Renal cortical epithelial cell (primary cell): ENCODE data around the gene STT3B. TPM values are rescaled to one million over a fixed set of nuclear protein-coding genes. Genes with fewer than 3 reads are reported as not detected.

Experiments
- DNase-seq: peaks from one replicate; pipeline ENCODE4 v3.0.0-alpha.2; 2011; ENCODE audit warnings: low read depth
- total RNA-seq: library from RNA; depleted of rRNA; stranded (reverse); fragments of >200 nt; gene quantifications from 2 replicates; pipeline ENCODE4 v1.2.3, GENCODE V29; 2014

STT3B gene
- total RNA-seq, 1 donor from 2014 or later, result 176 TPM

GRCh38 chr3:31516757-31517156 lies 16.0 kb upstream of the STT3B start:
- no peak for DNase-seq

GRCh38 chr3:31521468-31521867 lies 11.3 kb upstream of the STT3B start:
- no peak for DNase-seq

GRCh38 chr3:31522152-31522551 lies 10.6 kb upstream of the STT3B start:
- DNase-seq, result no peak

- DNase-seq, result no peak
Observed at GRCh38 chr3:31523543-31523942, 9.2 kb upstream of the STT3B start.

- DNase-seq, result no peak
Observed at GRCh38 chr3:31525532-31525931, 7.2 kb upstream of the STT3B start.

GRCh38 chr3:31529421-31529820 lies 3.3 kb upstream of the STT3B start:
- no peak for DNase-seq

GRCh38 chr3:31530039-31530959 lies 2.4 kb upstream of the STT3B start:
- DNase-seq, result no peak

DNA sequence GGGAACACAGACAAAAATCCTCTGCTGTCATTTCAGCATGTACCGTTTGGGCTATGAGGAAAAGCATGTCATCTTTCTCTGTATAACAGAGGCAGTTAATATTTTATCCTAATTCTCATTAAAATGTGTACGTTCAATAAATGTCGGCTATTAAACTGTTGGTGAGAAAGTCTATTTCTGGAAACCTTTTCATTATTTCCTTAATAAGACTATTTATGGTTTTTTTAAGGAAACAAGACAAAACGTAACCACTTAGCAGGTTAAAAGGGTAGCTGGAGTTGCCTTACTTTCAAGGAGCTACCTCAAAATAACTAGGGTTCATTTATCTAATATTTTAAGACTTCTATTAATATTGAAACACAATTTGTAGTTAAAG lies 1.8 kb upstream of the STT3B start:
- DNase-seq, result no peak

- DNase-seq, result peak; percentile 29
Observed at GRCh38 chr3:31531452-31531991, 1.2 kb upstream of the STT3B start.

- DNase-seq, result peak; percentile 91
Observed at GRCh38 chr3:31531992-31532586, 636 bp upstream of the STT3B start.

DNA sequence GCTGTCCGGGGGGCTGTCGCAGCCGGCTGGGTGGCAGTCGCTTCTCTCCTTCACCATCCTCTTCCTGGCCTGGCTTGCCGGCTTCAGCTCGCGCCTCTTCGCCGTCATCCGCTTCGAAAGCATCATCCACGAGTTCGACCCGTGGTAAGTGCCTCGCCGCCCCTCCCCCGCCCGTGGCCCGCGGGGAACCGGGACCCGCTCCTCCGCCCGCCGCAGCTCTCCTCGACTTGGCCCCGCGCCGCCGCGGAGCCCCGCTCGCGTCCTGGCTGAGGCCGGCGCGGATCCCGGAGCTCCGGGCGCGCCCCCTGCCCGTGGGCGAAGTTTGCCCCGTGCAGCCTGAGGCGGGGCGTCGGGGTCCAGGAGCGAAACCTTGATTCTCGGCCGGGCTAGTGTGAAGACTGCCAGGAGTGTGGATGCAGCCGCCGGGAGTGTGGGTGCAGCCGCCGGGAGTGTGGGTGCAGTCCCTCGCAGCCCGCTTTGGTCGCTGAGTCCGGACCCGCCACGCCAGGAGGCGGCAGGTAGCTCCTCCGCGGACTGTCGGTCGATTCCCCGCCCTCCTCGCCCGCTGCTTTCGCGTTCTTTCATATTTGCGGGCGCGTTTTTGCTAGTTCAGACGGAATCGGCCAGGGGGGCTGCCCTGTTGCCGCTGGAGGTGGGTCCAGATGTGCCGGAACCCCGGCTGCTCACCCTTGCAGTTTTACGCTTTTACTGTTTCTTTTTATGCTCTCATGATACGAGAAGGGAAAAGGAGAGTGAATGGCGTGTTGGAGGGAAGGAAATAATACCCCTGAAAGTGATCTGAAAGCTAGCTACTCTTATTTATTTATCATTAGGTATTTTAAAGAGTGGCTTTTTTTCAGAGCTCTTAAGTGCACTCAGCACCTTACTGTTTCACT lies 692 bp downstream of the STT3B start:
- DNase-seq, result no peak

GRCh38 chr3:31534065-31534425 lies 1.3 kb downstream of the STT3B start:
- DNase-seq, result peak; percentile 31

DNA sequence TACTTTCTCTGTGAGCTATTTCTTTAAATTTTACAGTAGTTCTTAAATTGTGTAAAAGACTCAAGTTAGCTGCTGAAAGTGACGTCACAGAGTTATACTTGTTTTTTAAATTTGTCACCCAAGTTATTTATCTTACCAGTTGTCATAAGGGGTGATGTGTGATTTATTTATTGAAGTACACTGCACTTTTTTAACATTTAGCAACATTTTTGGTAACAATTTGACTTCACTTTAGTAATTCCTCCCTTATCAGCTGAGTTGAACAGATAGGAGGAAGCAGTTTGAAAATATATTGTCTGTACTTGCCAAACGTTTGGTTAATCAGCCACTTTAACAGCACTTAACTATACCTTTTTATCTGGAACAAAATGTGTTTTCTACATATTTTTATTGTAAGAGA lies 3.8 kb downstream of the STT3B start:
- no peak for DNase-seq

DNA sequence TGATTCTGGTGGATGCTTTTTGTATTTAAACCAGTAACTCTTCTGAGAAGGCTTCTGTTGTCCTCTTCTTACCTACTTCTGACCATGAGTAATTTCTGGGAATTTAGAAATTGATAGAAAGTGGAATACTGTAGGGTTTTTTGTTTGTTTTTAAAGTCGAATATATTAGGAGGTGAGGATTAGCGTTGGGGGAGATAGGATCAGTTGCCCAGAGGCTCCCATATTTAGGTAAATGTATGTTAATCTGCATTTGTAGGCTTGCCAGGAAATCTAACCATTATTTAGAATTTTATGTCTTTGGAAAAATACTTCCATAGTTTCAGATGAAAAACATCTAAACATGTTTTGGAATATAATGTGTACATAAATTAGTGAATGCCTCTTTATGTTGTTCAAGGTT lies 6.1 kb downstream of the STT3B start:
- no peak for DNase-seq

GRCh38 chr3:31539275-31539674 lies 6.5 kb downstream of the STT3B start:
- no peak for DNase-seq

GRCh38 chr3:31541089-31541488 lies 8.4 kb downstream of the STT3B start:
- peak; percentile 37 for DNase-seq

DNA sequence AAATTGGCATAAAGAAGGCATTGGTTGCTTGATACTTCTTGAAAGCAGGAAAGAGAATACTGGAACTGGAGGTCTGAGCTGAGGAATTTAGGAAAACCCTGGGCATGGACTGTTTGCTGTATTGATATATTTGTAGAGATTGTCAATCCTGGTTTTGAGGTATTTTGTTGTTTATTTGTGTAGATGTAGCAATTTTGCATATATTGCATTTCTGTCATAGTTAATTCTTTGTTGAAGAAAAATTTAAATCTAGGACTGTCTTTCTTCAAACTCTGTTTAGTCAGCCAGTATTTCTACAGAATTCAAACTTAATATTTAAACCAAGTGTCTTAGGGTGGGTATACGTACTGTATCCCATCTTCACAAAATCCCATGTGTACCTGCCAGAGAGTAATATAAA lies 9.5 kb downstream of the STT3B start:
- no peak for DNase-seq

DNA sequence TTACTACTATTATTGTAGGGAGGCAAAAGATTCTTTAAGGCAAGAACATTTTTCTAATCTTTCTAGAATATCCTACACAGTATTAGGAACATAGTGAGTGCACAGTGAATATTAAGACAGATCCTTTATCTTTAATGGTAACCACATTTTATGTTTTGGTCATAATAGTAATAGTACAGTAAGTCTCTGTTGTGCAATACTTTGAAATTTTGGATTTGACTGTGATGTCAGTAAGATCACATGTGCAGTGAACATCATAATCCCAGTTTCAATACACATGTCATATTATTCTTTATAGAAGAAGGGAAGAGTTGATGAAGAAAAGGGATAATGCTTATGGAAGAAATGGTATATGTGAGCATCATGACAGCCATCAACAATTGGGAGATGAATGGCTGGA lies 10.7 kb downstream of the STT3B start:
- no peak for DNase-seq

DNA sequence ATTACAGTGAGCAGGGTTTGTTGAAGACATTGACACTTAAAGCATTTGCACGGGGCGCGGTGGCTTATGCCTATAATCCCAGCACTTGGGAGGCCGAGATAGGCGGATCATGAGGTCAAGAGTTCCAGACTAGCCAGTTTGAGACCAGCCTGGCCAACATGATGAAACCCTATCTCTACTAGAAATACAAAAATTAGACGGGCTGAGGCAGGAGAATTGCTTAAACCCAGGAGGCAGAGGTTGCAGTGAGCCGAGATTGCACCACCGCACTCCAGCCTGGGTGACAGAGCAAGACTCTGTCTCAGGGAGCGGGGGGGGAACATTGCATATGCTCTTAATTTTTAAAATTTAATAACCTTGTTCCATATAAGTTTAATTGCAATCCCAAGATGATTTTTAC lies 11.9 kb downstream of the STT3B start:
- DNase-seq, result no peak

GRCh38 chr3:31546162-31546561 lies 13.4 kb downstream of the STT3B start:
- no peak for DNase-seq

DNA sequence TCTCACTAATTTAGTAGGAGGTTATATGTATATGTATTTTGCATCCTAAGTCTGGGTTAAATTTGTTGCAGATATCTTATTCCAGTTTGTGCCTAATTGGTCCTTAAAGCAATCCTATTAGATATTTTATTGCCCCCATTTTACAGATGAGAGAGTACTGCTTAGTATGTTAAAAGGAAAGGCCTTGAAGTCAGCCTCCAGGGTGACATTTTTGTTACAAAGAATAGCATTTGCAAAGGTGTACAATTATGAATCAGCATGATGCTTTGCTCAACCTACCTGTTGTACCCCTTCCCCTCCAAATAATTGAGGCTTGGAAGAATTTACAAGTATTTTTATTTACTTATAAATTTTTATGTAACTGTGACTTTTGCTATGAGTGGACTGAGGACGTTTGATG lies 14.0 kb downstream of the STT3B start:
- DNase-seq, result no peak
